ENCODE measurements around the gene RPAIN. TPM values are rescaled to one million over a fixed set of nuclear protein-coding genes. Genes with fewer than 3 reads are reported as not detected.

The RPAIN gene
- total and polyA plus RNA-seq, 2 of the 13 experiments (the other 11 are each of a cell fraction or from before 2014, with no cell fraction given) = 42.1 to 58.5 TPM

DNA sequence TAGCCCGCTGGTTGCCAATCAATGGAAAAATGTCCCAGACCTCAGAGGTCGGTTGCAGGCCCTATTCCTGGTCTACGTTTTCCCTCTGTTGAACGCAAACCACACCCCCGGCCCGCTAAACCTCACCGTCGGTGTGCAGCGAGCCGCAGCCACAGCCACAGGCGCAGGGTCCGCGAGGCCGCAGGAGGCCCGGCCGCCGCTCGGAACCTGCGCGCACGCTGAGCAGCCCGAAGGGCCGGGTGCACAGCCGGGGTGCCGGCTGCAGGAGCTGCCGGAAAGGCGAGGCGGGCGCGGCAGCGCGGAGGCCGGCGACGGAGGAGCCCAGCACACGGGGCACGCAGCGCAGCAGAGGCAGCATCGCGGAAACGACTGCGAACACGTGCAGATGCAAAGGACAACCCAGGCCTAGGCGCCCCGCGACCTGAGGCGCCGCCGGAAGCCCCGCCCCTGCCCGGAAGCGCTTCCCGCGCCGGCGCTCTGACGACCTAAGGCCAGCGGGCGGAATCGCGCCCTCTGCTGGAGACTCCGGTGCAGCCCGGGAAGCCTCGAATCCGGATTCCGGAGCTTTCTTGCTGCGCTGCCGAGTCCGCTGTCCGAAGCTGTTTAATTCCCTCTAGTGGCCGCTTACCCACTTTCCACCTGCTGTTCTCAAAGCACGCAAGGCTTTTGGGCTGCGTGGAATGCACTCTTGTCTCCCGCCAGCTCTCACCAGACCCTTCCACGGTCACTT lies 18.9 kb downstream of the RPAIN start, which contains the start of gene C1QBP (continued):
- TF ChIP-seq ZNF781 (CRISPR knock-in tag; IDR thresholded peaks at IDR 0.05; ENCODE audit: borderline replicate concordance, not compliant biosample characterization) (no peak), ZNF563 (CRISPR knock-in tag; IDR thresholded peaks at IDR 0.05) (peak; percentile 95), PAXIP1 (CRISPR knock-in tag; conservative IDR thresholded peaks at IDR 0.05) (peak; percentile 52; the same call in 1 of the 2 replicates), ZNF207 (IDR thresholded peaks at IDR 0.05; ENCODE audit: borderline replicate concordance) (no peak), GLI4 (CRISPR knock-in tag; IDR thresholded peaks at IDR 0.05; ENCODE audit: borderline replicate concordance) (peak; percentile 86; the same call in 1 of the 2 replicates), PHF20 (CRISPR knock-in tag; IDR thresholded peaks at IDR 0.05) (peak; percentile 88), PCBP1 (IDR thresholded peaks at IDR 0.05; ENCODE audit: borderline replicate concordance, low read depth, low read length) (no peak), HMGA1 (CRISPR knock-in tag; conservative IDR thresholded peaks at IDR 0.05) (no peak), TGIF2 (CRISPR knock-in tag; IDR thresholded peaks at IDR 0.05) (peak; percentile 44; the same call in 1 of the 2 replicates), ZNF260 (CRISPR knock-in tag; IDR thresholded peaks at IDR 0.05; ENCODE audit: borderline replicate concordance, low read depth) (no peak), ZBTB3 (CRISPR knock-in tag; IDR thresholded peaks at IDR 0.05; ENCODE audit: borderline replicate concordance, low read depth) (no peak), ATF6 (CRISPR knock-in tag; conservative IDR thresholded peaks at IDR 0.05) (no peak), ZNF224 (CRISPR knock-in tag; IDR thresholded peaks at IDR 0.05) (peak; percentile 76), TBX3 (IDR thresholded peaks at IDR 0.05; ENCODE audit: borderline replicate concordance) (no peak)
- TF ChIP-seq, protein P1, sequence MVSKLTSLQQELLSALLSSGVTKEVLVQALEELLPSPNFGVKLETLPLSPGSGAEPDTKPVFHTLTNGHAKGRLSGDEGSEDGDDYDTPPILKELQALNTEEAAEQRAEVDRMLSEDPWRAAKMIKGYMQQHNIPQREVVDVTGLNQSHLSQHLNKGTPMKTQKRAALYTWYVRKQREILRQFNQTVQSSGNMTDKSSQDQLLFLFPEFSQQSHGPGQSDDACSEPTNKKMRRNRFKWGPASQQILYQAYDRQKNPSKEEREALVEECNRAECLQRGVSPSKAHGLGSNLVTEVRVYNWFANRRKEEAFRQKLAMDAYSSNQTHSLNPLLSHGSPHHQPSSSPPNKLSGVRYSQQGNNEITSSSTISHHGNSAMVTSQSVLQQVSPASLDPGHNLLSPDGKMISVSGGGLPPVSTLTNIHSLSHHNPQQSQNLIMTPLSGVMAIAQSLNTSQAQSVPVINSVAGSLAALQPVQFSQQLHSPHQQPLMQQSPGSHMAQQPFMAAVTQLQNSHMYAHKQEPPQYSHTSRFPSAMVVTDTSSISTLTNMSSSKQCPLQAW (CRISPR knock-in tag; IDR thresholded peaks at IDR 0.05) = peak; percentile 23; the same call in 1 of the 2 replicates
- TF ChIP-seq, protein P2, sequence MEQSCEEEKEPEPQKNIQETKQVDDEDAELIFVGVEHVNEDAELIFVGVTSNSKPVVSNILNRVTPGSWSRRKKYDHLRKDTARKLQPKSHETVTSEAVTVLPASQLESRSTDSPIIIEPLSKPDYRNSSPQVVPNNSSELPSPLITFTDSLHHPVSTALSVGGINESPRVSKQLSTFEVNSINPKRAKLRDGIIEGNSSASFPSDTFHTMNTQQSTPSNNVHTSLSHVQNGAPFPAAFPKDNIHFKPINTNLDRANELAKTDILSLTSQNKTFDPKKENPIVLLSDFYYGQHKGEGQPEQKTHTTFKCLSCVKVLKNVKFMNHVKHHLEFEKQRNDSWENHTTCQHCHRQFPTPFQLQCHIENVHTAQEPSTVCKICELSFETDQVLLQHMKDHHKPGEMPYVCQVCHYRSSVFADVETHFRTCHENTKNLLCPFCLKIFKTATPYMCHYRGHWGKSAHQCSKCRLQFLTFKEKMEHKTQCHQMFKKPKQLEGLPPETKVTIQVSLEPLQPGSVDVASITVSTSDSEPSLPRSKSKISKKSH (CRISPR knock-in tag; IDR thresholded peaks at IDR 0.05; ENCODE audit: borderline replicate concordance) = no peak; the same call in 1 of the 2 replicates
- TF ChIP-seq, protein P3, sequence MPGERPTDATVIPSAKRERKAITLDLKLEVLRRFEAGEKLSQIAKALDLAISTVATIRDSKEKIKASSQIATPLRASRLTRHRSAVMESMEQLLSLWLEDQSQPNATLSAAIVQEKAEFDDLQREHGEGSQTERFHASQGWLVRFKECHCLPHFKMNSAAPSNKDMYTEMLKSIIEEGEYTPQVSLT (CRISPR knock-in tag; IDR thresholded peaks at IDR 0.05; ENCODE audit: borderline replicate concordance, low read depth) = no peak
